H1 (cell line): ENCODE data around the gene RASSF4. TPM values are rescaled to one million over a fixed set of nuclear protein-coding genes. Genes with fewer than 3 reads are reported as not detected.

ENCODE experiments used
- CTCF ChIA-PET: fragments of 300-600 bp; sonication (Branson Sonifier 250); formaldehyde crosslinking; loops from one replicate; lab custom pipeline; 2021; ENCODE audit not compliant: partially characterized antibody; lab: Charles Lee
- POLR2A ChIA-PET: fragments of 300-600 bp; sonication (Branson Sonifier 250); formaldehyde crosslinking; loops from one replicate; lab custom pipeline; 2021; ENCODE audit warnings: inconsistent platforms; ENCODE audit not compliant: partially characterized antibody; lab: Charles Lee
- DNase-seq, 2 experiments: peaks; one replicate each; pipeline versions ENCODE4 v3.0.0 to v3.0.0-alpha.2; 2010 to 2022; ENCODE audit warnings: low spot score in 2 of 2, low read depth in 1 of 2, mixed read lengths in 1 of 2
- FAIRE-seq: peaks from 2 replicates; lab custom pipeline; 2011; peaks lifted over from hg19 to GRCh38; lab: Jason Lieb, UNC
- H2AFZ ChIP-seq: 2 replicates; pipeline ENCODE4 v1.8.1; 2012; ENCODE audit warnings: low read length, inconsistent platforms
- H2AK5ac ChIP-seq: 2 replicates; pipeline ENCODE4 v1.6.1; 2013; ENCODE audit warnings: low read depth, low read length
- H2BK120ac ChIP-seq: replicated peaks from 2 replicates; pipeline ENCODE3; 2013; ENCODE audit warnings: low read depth, low read length, inconsistent platforms
- H2BK12ac ChIP-seq: 2 replicates; pipeline ENCODE4 v1.6.1; 2013; ENCODE audit warnings: low read depth, low read length
- H2BK15ac ChIP-seq: 2 replicates; pipeline ENCODE4 v1.6.1; 2013; ENCODE audit warnings: low read length
- H2BK20ac ChIP-seq: 2 replicates; pipeline ENCODE4 v1.6.1; 2013; ENCODE audit warnings: low read length
- H2BK5ac ChIP-seq: 2 replicates; pipeline ENCODE4 v1.6.1; 2013; ENCODE audit warnings: low read depth, low read length
- H3K14ac ChIP-seq: 2 replicates; pipeline ENCODE4 v1.6.1; 2013; ENCODE audit warnings: inconsistent platforms; ENCODE audit not compliant: insufficient read length
- H3K18ac ChIP-seq: 2 replicates; pipeline ENCODE4 v1.6.1; 2013; ENCODE audit warnings: low read length; ENCODE audit errors: extremely low read depth
- H3K23ac ChIP-seq: 2 replicates; pipeline ENCODE4 v1.6.1; 2013; ENCODE audit warnings: inconsistent platforms; ENCODE audit not compliant: insufficient read length
- H3K23me2 ChIP-seq: 2 replicates; pipeline ENCODE4 v1.6.1; 2013; ENCODE audit warnings: low read depth, low read length
- H3K27ac ChIP-seq: 2 replicates; pipeline ENCODE4 v1.6.1; 2011; ENCODE audit warnings: low read depth, low read length, inconsistent platforms
- H3K27me3 ChIP-seq, 4 experiments: replicated peaks in 1 of 4; 1 replicate in 1 of 4; 2 replicates in 3 of 4; pipeline versions ENCODE4 v1.6.1 to v1.8.1; 2011 to 2013; ENCODE audit warnings: low read length in 3 of 4, mild to moderate bottlenecking in 3 of 4, inconsistent platforms in 2 of 4, mixed read lengths in 2 of 4, moderate library complexity in 1 of 4; ENCODE audit not compliant: control insufficient read depth in 3 of 4, insufficient read depth in 3 of 4; ENCODE audit errors: extremely low read depth in 1 of 4
- H3K36me3 ChIP-seq, 4 experiments: 2 replicates each; pipeline versions ENCODE4 v1.6.1 to v1.8.1; 2011 to 2013; ENCODE audit warnings: mild to moderate bottlenecking in 4 of 4, low read length in 3 of 4, moderate library complexity in 2 of 4, control low read depth in 1 of 4, inconsistent platforms in 1 of 4; ENCODE audit not compliant: insufficient read depth in 4 of 4, control insufficient read depth in 2 of 4
- H3K4ac ChIP-seq: replicated peaks from 2 replicates; pipeline ENCODE3; 2013; ENCODE audit warnings: low read length, low read depth, mixed read lengths, inconsistent platforms; ENCODE audit not compliant: insufficient read length
- H3K4me1 ChIP-seq, 4 experiments: replicated peaks in 1 of 4; 1 replicate in 1 of 4; 2 replicates in 3 of 4; pipeline versions ENCODE4 v1.6.1 to v1.8.1; 2011 to 2013; ENCODE audit warnings: low read length in 3 of 4, inconsistent platforms in 2 of 4, mixed read lengths in 1 of 4; ENCODE audit not compliant: insufficient read depth in 4 of 4, control insufficient read depth in 3 of 4
- H3K4me2 ChIP-seq, 2 experiments: 2 replicates each; pipeline versions ENCODE4 v1.6.1 to v1.8.1; 2011 to 2013; ENCODE audit warnings: low read depth in 2 of 2, low read length in 2 of 2, control low read depth in 1 of 2, inconsistent platforms in 1 of 2, mild to moderate bottlenecking in 1 of 2; ENCODE audit not compliant: insufficient read depth in 1 of 2
- H3K4me3 ChIP-seq, 4 experiments: fragments of 200-600, 300-600 bp in 1 of 4; sonication (generic), shearing (Covaris generic), sonication (Bioruptor Twin) in 1 of 4; 2 replicates each; pipeline versions ENCODE4 v1.5.1 to v1.8.1; 2011 to 2016; ENCODE audit warnings: low read length in 4 of 4, low read depth in 3 of 4, control low read depth in 2 of 4, inconsistent platforms in 2 of 4, mild to moderate bottlenecking in 2 of 4, mixed read lengths in 1 of 4, moderate library complexity in 1 of 4; ENCODE audit not compliant: insufficient read depth in 2 of 4; ENCODE audit errors: extremely low read depth in 1 of 4
- H3K56ac ChIP-seq: replicated peaks from 2 replicates; pipeline ENCODE3; 2013; ENCODE audit warnings: low read depth, mild to moderate bottlenecking, mixed read lengths, low read length, inconsistent platforms; ENCODE audit not compliant: insufficient read length
- H3K79me1 ChIP-seq: 2 replicates; pipeline ENCODE4 v1.6.1; 2013; ENCODE audit warnings: low read depth, low read length, control low read depth
- H3K79me2 ChIP-seq, 2 experiments: 2 replicates each; pipeline versions ENCODE4 v1.6.1 to v1.8.1; 2012 to 2013; ENCODE audit warnings: low read length in 2 of 2, mild to moderate bottlenecking in 2 of 2, inconsistent platforms in 1 of 2; ENCODE audit not compliant: insufficient read depth in 2 of 2, control insufficient read depth in 1 of 2
- H3K9ac ChIP-seq, 4 experiments: replicated peaks in 1 of 4; 1 replicate in 1 of 4; 2 replicates in 3 of 4; pipeline versions ENCODE4 v1.6.1 to v1.8.1; 2011 to 2013; ENCODE audit warnings: low read depth in 3 of 4, low read length in 3 of 4, control low read depth in 2 of 4, mild to moderate bottlenecking in 2 of 4, moderate library complexity in 2 of 4, inconsistent platforms in 1 of 4; ENCODE audit errors: extremely low read depth in 1 of 4
- H3K9me3 ChIP-seq, 2 experiments: 2 replicates each; pipeline versions ENCODE4 v1.6.1 to v1.8.1; 2012 to 2013; ENCODE audit warnings: mild to moderate bottlenecking in 2 of 2, moderate library complexity in 2 of 2, control low read depth in 1 of 2, inconsistent platforms in 1 of 2, low read depth in 1 of 2, low read length in 1 of 2, mixed read lengths in 1 of 2; ENCODE audit not compliant: insufficient read depth in 2 of 2
- H4K20me1 ChIP-seq, 2 experiments: replicated peaks in 1 of 2; 2 replicates each; pipeline versions ENCODE3 to v1.8.1; 2011 to 2013; ENCODE audit warnings: inconsistent platforms in 2 of 2, low read length in 2 of 2, mild to moderate bottlenecking in 1 of 2; ENCODE audit not compliant: insufficient read depth in 2 of 2, control insufficient read depth in 1 of 2
- H4K5ac ChIP-seq: 2 replicates; pipeline ENCODE4 v1.6.1; 2013; ENCODE audit warnings: low read length, low read depth, mixed read lengths, inconsistent platforms; ENCODE audit not compliant: insufficient read length
- H4K8ac ChIP-seq: 2 replicates; pipeline ENCODE4 v1.8.0; 2013; ENCODE audit warnings: mild to moderate bottlenecking, moderate library complexity, low read length, inconsistent platforms; ENCODE audit not compliant: insufficient read depth; ENCODE audit errors: extremely low read depth
- H4K91ac ChIP-seq: replicated peaks from 2 replicates; pipeline ENCODE3; 2013; ENCODE audit warnings: low read length, mixed read lengths, inconsistent platforms; ENCODE audit not compliant: insufficient read length
- CBX5 ChIP-seq: fragments of 300-800, 300-1000 bp; sonication (generic); IDR thresholded peaks from 2 replicates; pipeline ENCODE4 v1.7.1; 2016; ENCODE audit warnings: antibody characterized with exemption, low read length, low read depth
- CHD1 ChIP-seq: IDR thresholded peaks from 2 replicates; pipeline ENCODE4 v1.6.1; 2012; ENCODE audit warnings: low read depth, low read length, improper control_type of control experiment
- E2F6 ChIP-seq: IDR thresholded peaks from 2 replicates; pipeline ENCODE4 v1.6.1; 2012; ENCODE audit warnings: inconsistent platforms
- EGR1 ChIP-seq: IDR thresholded peaks from 2 replicates; pipeline ENCODE4 v1.6.1; 2011; ENCODE audit warnings: low read depth, low read length, borderline replicate concordance
- HDAC6 ChIP-seq: IDR thresholded peaks from one replicate; pipeline ENCODE4 v1.7.1; 2012; ENCODE audit warnings: low read depth, mild to moderate bottlenecking, inconsistent platforms, low read length, moderate library complexity
- MAFK ChIP-seq: IDR thresholded peaks from 2 replicates; pipeline ENCODE4 v1.6.1; 2012; ENCODE audit warnings: low read depth, mild to moderate bottlenecking, improper control_type of control experiment, low read length
- MAX ChIP-seq: IDR thresholded peaks from 2 replicates; pipeline ENCODE4 v1.6.1; 2012; ENCODE audit warnings: inconsistent platforms
- NRF1 ChIP-seq: IDR thresholded peaks from 2 replicates; pipeline ENCODE4 v1.6.1; 2011; ENCODE audit warnings: mild to moderate bottlenecking, low read depth, low read length, improper control_type of control experiment
- RAD21 ChIP-seq, 2 experiments: IDR thresholded peaks in 1 of 2; conservative IDR thresholded peaks in 1 of 2; 2 replicates each; pipeline ENCODE4 v1.6.1; 2011; ENCODE audit warnings: low read depth in 2 of 2, low read length in 2 of 2, improper control_type of control experiment in 1 of 2, inconsistent platforms in 1 of 2, mild to moderate bottlenecking in 1 of 2, moderate library complexity in 1 of 2
- SP2 ChIP-seq: IDR thresholded peaks from 2 replicates; pipeline ENCODE4 v1.6.1; 2012; ENCODE audit warnings: mild to moderate bottlenecking, low read length, inconsistent platforms
- TAF1 ChIP-seq: IDR thresholded peaks from 2 replicates; pipeline ENCODE4 v1.6.1; 2011; ENCODE audit warnings: mild to moderate bottlenecking, low read depth, low read length
- WGBS, 2 experiments: shearing (Covaris generic) in 1 of 2; methylation state at CpG; one replicate each; pipeline versions ENCODE4 v1.1.6 to v1.1.7; 2013 to 2015; ENCODE audit warnings: low lambda C conversion rate in 2 of 2, mixed read lengths in 2 of 2, inconsistent platforms in 1 of 2, low coverage in 1 of 2, missing lambda C conversion rate in 1 of 2; ENCODE audit not compliant: insufficient replicate concordance in 2 of 2, insufficient coverage in 1 of 2, insufficient read length in 1 of 2; ENCODE audit errors: extremely low coverage in 1 of 2, missing lambda C conversion rate in 1 of 2; 5-methylcytosine and 5-hydroxymethylcytosine counted together
- polyA plus RNA-seq, 7 experiments: library from polyadenylated mRNA; depleted of rRNA in 3 of 7; stranded (reverse) in 5 of 7; unstranded in 2 of 7; fragments of >200 nt in 5 of 7; fragments of 200-250 nt in 2 of 7; gene quantifications; 1 replicate in 5 of 7; 2 replicates in 1 of 7; 4 replicates in 1 of 7; pipeline versions ENCODE4 v1.2.1 to v1.2.3, GENCODE V29; 2011 to 2013; ENCODE audit warnings: missing spikeins in 2 of 7, mixed read lengths in 2 of 7
- total RNA-seq: library from RNA; stranded (reverse); fragmentation: NEBNext Ultra II Directional; extraction: Animal tissue kit (Norgen Biotek cat#: 25700); gene quantifications from 2 replicates; pipeline ENCODE4 v1.2.1, GENCODE V29; 2021

RASSF4 gene
- total and polyA plus RNA-seq, 2 of the 8 experiments (the other 6 are each of a cell fraction or from before 2014, with no cell fraction given) = 14.3 to 14.5 TPM

- H4K8ac ChIP-seq = no peak overlapping the region
- H3K23me2 ChIP-seq = peaks cover 11% of the 10 kb centered on the region; the same call in 1 of the 2 replicates
- H3K79me2 ChIP-seq = no peaks in the 10 kb centered on the region
- H2BK5ac ChIP-seq = no peak overlapping the region
- H3K4me3 ChIP-seq = no peak overlapping the region; a peak in 1 of 8 replicates
- H2BK15ac ChIP-seq = peak overlapping the region; percentile 20; the same call in 1 of the 2 replicates
- H3K4me1 ChIP-seq = peaks cover 26 to 62% (median 42%) of the 10 kb centered on the region in 4 experiments
- H3K9ac ChIP-seq = no peak overlapping the region
- H2BK12ac ChIP-seq = no peak overlapping the region
- ChIA-PET POLR2A (interaction anchor here (1.1 to 2.3 kb wide), 6 partner anchors 10 to 27 kb away, joined by 4 to 11 read pairs (median 4); no protein-coding TSS in a partner anchor), CTCF (interaction anchor here (0.8 to 2.9 kb wide), 9 partner anchors 10 to 1226 kb away, joined by 3 to 40 read pairs (median 4); no protein-coding TSS in a partner anchor)
- no peak overlapping the region for H3K4ac ChIP-seq
- peak overlapping the region in 1 of 2 experiments; percentile 65; a peak in 1 of 4 replicates for H3K4me2 ChIP-seq
- peak overlapping the region; percentile 17; the same call in 1 of the 2 replicates for H3K18ac ChIP-seq
- H3K27ac ChIP-seq = no peak overlapping the region
- no peak overlapping the region for H3K56ac ChIP-seq
- no peaks in the 10 kb centered on the region for H4K20me1 ChIP-seq
- FAIRE-seq (no peak), DNase-seq (no peak)
- H4K91ac ChIP-seq = peak overlapping the region; percentile 1
- H3K23ac ChIP-seq = no peak overlapping the region
- no peak overlapping the region for H2AK5ac ChIP-seq
- no peak overlapping the region for H2BK120ac ChIP-seq
- H3K27me3 ChIP-seq = no peaks in the 10 kb centered on the region
- H3K36me3 ChIP-seq = no peaks in the 10 kb centered on the region; a peak in 2 of 8 replicates
- no peaks in the 10 kb centered on the region for H3K9me3 ChIP-seq
- no peak overlapping the region for H4K5ac ChIP-seq
- H3K14ac ChIP-seq = no peak overlapping the region
- H2BK20ac ChIP-seq = no peak overlapping the region
- H3K79me1 ChIP-seq = no peaks in the 10 kb centered on the region
- WGBS, 2 experiments = 90% methylated on average over 9 of the region's 9 CpGs; no CpG with 5 or more reads in 1 of the 2 experiments
- H2AFZ ChIP-seq = no peak overlapping the region
- TF ChIP-seq E2F6 (no peak), RAD21 (IDR thresholded peaks at IDR 0.05 in 1 of 2, conservative IDR thresholded peaks at IDR 0.05 in 1 of 2; ENCODE audit: low read depth in 2 of 2, low read length in 2 of 2) (no peak), SP2 (no peak), HDAC6 (no peak), CHD1 (no peak), MAFK (no peak), MAX (no peak), NRF1 (no peak), EGR1 (no peak), TAF1 (no peak), CBX5 (no peak)
Observed at GRCh38 chr10:44976352-44977198, 17.0 kb downstream of the RASSF4 start.
